ENCODE results near the gene RFX2.

RFX2 gene

GRCh38 chr19:6058518-6059201 is 51.6 kb downstream of the RFX2 start:
- DNase-seq = no peak

- no peak for DNase-seq
Observed at GRCh38 chr19:6057651-6058517, 52.4 kb downstream of the RFX2 start.

- DNase-seq = peak; percentile 80
Observed at GRCh38 chr19:6056801-6057650, 53.3 kb downstream of the RFX2 start.

- DNase-seq = no peak
Observed at GRCh38 chr19:6056282-6056741, 54.0 kb downstream of the RFX2 start.

- no peak for DNase-seq
Observed at GRCh38 chr19:6055013-6055795, 55.1 kb downstream of the RFX2 start.

- peak; percentile 83 for DNase-seq
Observed at GRCh38 chr19:6048793-6049405, 61.4 kb downstream of the RFX2 start.

GRCh38 chr19:6048348-6048747 is 62.0 kb downstream of the RFX2 start:
- DNase-seq = no peak

GRCh38 chr19:6047741-6048251 is 62.5 kb downstream of the RFX2 start:
- DNase-seq = no peak

- no peak for DNase-seq
Observed at GRCh38 chr19:6047256-6047655, 63.0 kb downstream of the RFX2 start.

- no peak for DNase-seq
Observed at GRCh38 chr19:6045108-6045507, 65.2 kb downstream of the RFX2 start.

GRCh38 chr19:6044056-6044805 is 66.1 kb downstream of the RFX2 start:
- DNase-seq = no peak

GRCh38 chr19:6042776-6043726 is 67.2 kb downstream of the RFX2 start:
- DNase-seq = no peak

GRCh38 chr19:6041991-6042481 is 68.3 kb downstream of the RFX2 start:
- no peak for DNase-seq

GRCh38 chr19:6041071-6041470 is 69.2 kb downstream of the RFX2 start:
- DNase-seq = no peak

- DNase-seq = no peak
Observed at GRCh38 chr19:6039566-6040225, 70.6 kb downstream of the RFX2 start.

GRCh38 chr19:6038634-6039405 is 71.5 kb downstream of the RFX2 start:
- DNase-seq = no peak

GRCh38 chr19:6035026-6035425 is 75.3 kb downstream of the RFX2 start:
- DNase-seq = no peak

GRCh38 chr19:6034512-6034911 is 75.8 kb downstream of the RFX2 start:
- DNase-seq = no peak

Measured in right hindlimb (tissue), 1 donor.